Amniotic stem cell (primary cell): Measurements from ENCODE around the gene PPFIA4.

Source experiments
- DNase-seq: peaks from one replicate; lab custom pipeline; 2025; lab: John Stamatoyannopoulos, UW

PPFIA4 gene

GRCh38 chr1:203126866-203127665, 100.8 kb downstream of the PPFIA4 start:
- no peak for DNase-seq

- DNase-seq = peak; percentile 42
Observed at GRCh38 chr1:203127666-203128430, 101.6 kb downstream of the PPFIA4 start, which contains the start of gene ADORA1. TSS of gene ADORA1 (plus strand) at chr1:203127726. CDS start at chr1:203128842, 1,116 bp downstream.

- DNase-seq = no peak
Observed at GRCh38 chr1:203128431-203128715, 102.1 kb downstream of the PPFIA4 start.
